ENCODE results near the gene MAGI2.

DNA sequence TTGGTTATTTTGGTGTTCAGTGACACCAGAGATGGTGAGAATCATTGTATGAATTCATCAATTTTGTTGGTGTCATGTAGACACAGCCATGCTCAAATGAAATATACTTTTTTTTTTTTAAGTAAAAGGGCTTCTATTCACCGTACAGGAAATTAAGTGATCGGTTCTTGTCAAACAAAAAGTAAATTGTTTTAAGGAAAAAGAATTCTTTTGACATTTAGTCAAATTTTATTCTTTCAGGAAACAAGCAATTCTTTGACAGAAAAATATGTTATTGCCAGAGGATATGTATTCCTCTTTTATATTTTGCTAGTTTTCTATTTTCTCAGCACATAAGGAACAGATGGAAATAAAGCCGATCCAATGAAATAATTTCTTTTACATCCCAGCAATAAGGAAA, 551.9 kb downstream of the MAGI2 start:
- TF ChIP-seq, protein P1, sequence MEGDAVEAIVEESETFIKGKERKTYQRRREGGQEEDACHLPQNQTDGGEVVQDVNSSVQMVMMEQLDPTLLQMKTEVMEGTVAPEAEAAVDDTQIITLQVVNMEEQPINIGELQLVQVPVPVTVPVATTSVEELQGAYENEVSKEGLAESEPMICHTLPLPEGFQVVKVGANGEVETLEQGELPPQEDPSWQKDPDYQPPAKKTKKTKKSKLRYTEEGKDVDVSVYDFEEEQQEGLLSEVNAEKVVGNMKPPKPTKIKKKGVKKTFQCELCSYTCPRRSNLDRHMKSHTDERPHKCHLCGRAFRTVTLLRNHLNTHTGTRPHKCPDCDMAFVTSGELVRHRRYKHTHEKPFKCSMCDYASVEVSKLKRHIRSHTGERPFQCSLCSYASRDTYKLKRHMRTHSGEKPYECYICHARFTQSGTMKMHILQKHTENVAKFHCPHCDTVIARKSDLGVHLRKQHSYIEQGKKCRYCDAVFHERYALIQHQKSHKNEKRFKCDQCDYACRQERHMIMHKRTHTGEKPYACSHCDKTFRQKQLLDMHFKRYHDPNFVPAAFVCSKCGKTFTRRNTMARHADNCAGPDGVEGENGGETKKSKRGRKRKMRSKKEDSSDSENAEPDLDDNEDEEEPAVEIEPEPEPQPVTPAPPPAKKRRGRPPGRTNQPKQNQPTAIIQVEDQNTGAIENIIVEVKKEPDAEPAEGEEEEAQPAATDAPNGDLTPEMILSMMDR (IDR thresholded peaks at IDR 0.05): no peak
- TF ChIP-seq EP300 (IDR thresholded peaks at IDR 0.05) (no peak), POLR2A (IDR thresholded peaks at IDR 0.05) (no peak)

Data from suprapubic skin (tissue), 3 donors.